K562 (cell line): Measurements from ENCODE around the gene FEN1. TPM values are rescaled to one million over a fixed set of nuclear protein-coding genes. Genes with fewer than 3 reads are reported as not detected.
A peak's percentile ranks its signal among the peaks of the same experiment; 100 is the strongest.

Source experiments
- ASH1L ChIP-seq: fragments of 450-650 bp; IDR thresholded peaks from 2 replicates; pipeline ENCODE4 v1.6.1; 2018; ENCODE audit warnings: borderline replicate concordance, mild to moderate bottlenecking, low read depth; ENCODE audit not compliant: partially characterized antibody
- CBX1 ChIP-seq: sonication (generic); IDR thresholded peaks from 2 replicates; pipeline ENCODE4 v1.6.1; 2016; ENCODE audit warnings: antibody characterized with exemption, low read depth, mild to moderate bottlenecking
- CHD1 ChIP-seq: fragments of 200-600 bp; sonication (generic); IDR thresholded peaks from one replicate; pipeline ENCODE4 v1.6.1; 2012; ENCODE audit warnings: mild to moderate bottlenecking, moderate library complexity, low read length, inconsistent platforms
- FOXP1 ChIP-seq: sonication (generic); formaldehyde crosslinking; IDR thresholded peaks from 2 replicates; pipeline ENCODE4 v1.8.0; 2022; ENCODE audit warnings: mild to moderate bottlenecking, missing genetic modification reagents
- GATAD2A ChIP-seq: fragments of 450-650 bp; IDR thresholded peaks from 2 replicates; pipeline ENCODE4 v1.6.1; 2017
- HMG20B ChIP-seq: fragments of 250-450 bp; sonication (Bioruptor Pico); IDR thresholded peaks from 2 replicates; pipeline ENCODE4 v1.5.0; 2021; ENCODE audit warnings: mild to moderate bottlenecking
- KDM5B ChIP-seq: fragments of 200-600 bp; sonication (generic); IDR thresholded peaks from 2 replicates; pipeline ENCODE4 v1.6.1; 2012; ENCODE audit warnings: low read depth, mild to moderate bottlenecking, moderate library complexity, low read length, control low read depth, inconsistent platforms; ENCODE audit not compliant: insufficient replicate concordance
- KLF10 ChIP-seq: fragments of 250-450 bp; sonication (Bioruptor Pico); IDR thresholded peaks from 2 replicates; pipeline ENCODE4 v1.6.1; 2021; ENCODE audit warnings: matching md5 sums
- OTX1 ChIP-seq: fragments of 450-650 bp; formaldehyde crosslinking; IDR thresholded peaks from 2 replicates; pipeline ENCODE4 v1.4.0; 2022; ENCODE audit warnings: mild to moderate bottlenecking
- PBX2 ChIP-seq, 2 experiments: IDR thresholded peaks in 1 of 2; conservative IDR thresholded peaks in 1 of 2; 2 replicates each; pipeline ENCODE4 v1.6.1; 2016; ENCODE audit warnings: low read depth in 2 of 2, mild to moderate bottlenecking in 1 of 2, missing compliant biosample characterization in 1 of 2, missing genetic modification characterization in 1 of 2, moderate library complexity in 1 of 2
- PHF21A ChIP-seq: fragments of 450-650 bp; IDR thresholded peaks from 2 replicates; pipeline ENCODE4 v1.6.1; 2017; ENCODE audit warnings: low read depth, borderline replicate concordance
- SIN3B ChIP-seq: fragments of 450-650 bp; IDR thresholded peaks from 2 replicates; pipeline ENCODE4 v1.6.1; 2017; ENCODE audit warnings: low read depth, mild to moderate bottlenecking, moderate library complexity
- SLC30A9 ChIP-seq: fragments of 250-450 bp; sonication (Bioruptor Pico); IDR thresholded peaks from 2 replicates; pipeline ENCODE4 v1.8.0; 2022; ENCODE audit warnings: mild to moderate bottlenecking, moderate library complexity
- SP2 ChIP-seq: IDR thresholded peaks from 2 replicates; pipeline ENCODE4 v1.6.1; 2011; ENCODE audit warnings: mild to moderate bottlenecking, low read depth, low read length, moderate library complexity; ENCODE audit not compliant: poor library complexity, severe bottlenecking; ENCODE audit errors: extremely low read depth
- STAG1 ChIP-seq: sonication (generic); formaldehyde crosslinking; IDR thresholded peaks from 2 replicates; pipeline ENCODE4 v1.5.0; 2020; ENCODE audit warnings: missing genetic modification reagents, borderline replicate concordance
- ZKSCAN1 ChIP-seq: fragments of 150-350 bp; IDR thresholded peaks from 2 replicates; pipeline ENCODE4 v1.6.1; 2016; ENCODE audit warnings: low read depth, low read length
- ZNF75A ChIP-seq: fragments of 450-650 bp; formaldehyde crosslinking; IDR thresholded peaks from 2 replicates; pipeline ENCODE4 v1.4.0; 2020; ENCODE audit warnings: mild to moderate bottlenecking
- polyA plus RNA-seq, 8 experiments: library from polyadenylated mRNA; depleted of rRNA in 4 of 8; stranded (reverse) in 5 of 8; unstranded in 3 of 8; fragments of >200 nt; fragmentation: Nextera tagmentation in 2 of 8; fragmentation: Illumina TruSeq in 1 of 8; extraction: Ambion mirVana in 2 of 8; extraction: Trizol in 1 of 8; gene quantifications; 2 replicates each; pipeline versions ENCODE4 v1.2.1 to v1.2.3, GENCODE V29; 2011 to 2014; ENCODE audit warnings: inconsistent platforms in 1 of 8, missing spikeins in 1 of 8
- total RNA-seq, 7 experiments: library from RNA; depleted of rRNA in 6 of 7; stranded (reverse); fragments of >200 nt in 6 of 7; fragmentation: Illumina TruSeq in 2 of 7; extraction: Trizol in 2 of 7; gene quantifications; 2 replicates each; pipeline versions ENCODE4 v1.2.1 to v1.2.3, GENCODE V29; 2011 to 2021; ENCODE audit warnings: low replicate concordance in 1 of 7
- TF ChIP-seq, protein P1 (sequence below): fragments of 450-650 bp; IDR thresholded peaks from 2 replicates; pipeline ENCODE4 v1.7.1; 2018; ENCODE audit warnings: mild to moderate bottlenecking, low read depth; ENCODE audit not compliant: partially characterized antibody
- TF ChIP-seq, protein P2 (sequence below): fragments of 250-450 bp; sonication (Bioruptor Pico); IDR thresholded peaks from 2 replicates; pipeline ENCODE4 v1.8.0; 2021; ENCODE audit warnings: moderate library complexity, mild to moderate bottlenecking, inconsistent platforms
- TF ChIP-seq, protein P3 (sequence below): IDR thresholded peaks from 2 replicates; pipeline ENCODE4 v1.6.1; 2011; ENCODE audit warnings: borderline replicate concordance, low read depth, mild to moderate bottlenecking, moderate library complexity, low read length; ENCODE audit not compliant: insufficient read depth, poor library complexity, severe bottlenecking

FEN1 gene
- total and polyA plus RNA-seq, 9 of the 15 experiments (the other 6 are each of a cell fraction or from before 2014, with no cell fraction given), result 58.1 to 156 (median 137) TPM

DNA sequence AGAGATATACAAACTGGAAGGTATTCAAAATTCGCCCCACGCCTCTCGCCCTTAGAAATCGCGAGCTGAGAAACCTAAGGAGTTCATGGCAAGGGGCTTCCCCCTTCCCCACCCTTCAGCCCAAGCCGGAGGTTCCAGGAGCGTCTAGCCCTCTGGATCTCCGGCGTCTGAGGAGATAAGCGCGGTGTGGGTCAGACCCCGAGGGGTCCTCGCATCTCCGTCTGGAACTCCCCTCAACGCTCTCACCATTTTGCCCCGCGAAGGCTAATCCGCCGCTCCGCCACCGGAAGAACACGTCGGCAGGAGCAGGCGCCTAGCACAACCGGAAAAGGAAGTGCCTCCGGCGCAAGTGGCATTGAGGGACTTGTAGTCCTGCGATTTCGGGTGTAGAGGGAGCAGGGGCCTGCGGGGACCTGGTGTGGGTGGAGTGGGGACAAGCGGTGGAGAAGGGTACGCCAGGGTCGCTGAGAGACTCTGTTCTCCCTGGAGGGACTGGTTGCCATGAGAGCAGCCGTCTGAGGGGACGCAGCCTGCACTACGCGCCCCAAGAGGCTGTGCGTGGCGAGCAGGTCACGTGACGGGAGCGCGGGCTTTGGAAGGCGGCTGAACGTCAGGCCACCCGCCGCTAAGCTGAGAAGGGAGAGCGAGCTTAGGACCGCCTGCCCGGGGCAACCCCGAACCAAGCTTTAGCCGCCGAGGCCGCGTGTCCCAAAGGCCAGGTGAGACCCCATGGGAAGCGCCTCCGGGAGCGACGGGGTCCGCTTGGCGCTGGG, at the start of gene FEN1, which contains the start of gene TMEM258 (continued):
- TF ChIP-seq, protein P1, sequence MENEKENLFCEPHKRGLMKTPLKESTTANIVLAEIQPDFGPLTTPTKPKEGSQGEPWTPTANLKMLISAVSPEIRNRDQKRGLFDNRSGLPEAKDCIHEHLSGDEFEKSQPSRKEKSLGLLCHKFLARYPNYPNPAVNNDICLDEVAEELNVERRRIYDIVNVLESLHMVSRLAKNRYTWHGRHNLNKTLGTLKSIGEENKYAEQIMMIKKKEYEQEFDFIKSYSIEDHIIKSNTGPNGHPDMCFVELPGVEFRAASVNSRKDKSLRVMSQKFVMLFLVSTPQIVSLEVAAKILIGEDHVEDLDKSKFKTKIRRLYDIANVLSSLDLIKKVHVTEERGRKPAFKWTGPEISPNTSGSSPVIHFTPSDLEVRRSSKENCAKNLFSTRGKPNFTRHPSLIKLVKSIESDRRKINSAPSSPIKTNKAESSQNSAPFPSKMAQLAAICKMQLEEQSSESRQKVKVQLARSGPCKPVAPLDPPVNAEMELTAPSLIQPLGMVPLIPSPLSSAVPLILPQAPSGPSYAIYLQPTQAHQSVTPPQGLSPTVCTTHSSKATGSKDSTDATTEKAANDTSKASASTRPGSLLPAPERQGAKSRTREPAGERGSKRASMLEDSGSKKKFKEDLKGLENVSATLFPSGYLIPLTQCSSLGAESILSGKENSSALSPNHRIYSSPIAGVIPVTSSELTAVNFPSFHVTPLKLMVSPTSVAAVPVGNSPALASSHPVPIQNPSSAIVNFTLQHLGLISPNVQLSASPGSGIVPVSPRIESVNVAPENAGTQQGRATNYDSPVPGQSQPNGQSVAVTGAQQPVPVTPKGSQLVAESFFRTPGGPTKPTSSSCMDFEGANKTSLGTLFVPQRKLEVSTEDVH, result peak; percentile 99
- TF ChIP-seq HMG20B (CRISPR knock-in tag) (no peak), CBX1 (no peak), SP2 (no peak), CHD1 (peak; percentile 97), ASH1L (peak; percentile 82), PHF21A (no peak), ZKSCAN1 (no peak; the same call in 1 of the 2 replicates), KDM5B (peak; percentile 89), PBX2 (CRISPR knock-in tag; IDR thresholded peaks at IDR 0.05; ENCODE audit: low read depth) (no peak), PBX2 (tag; conservative IDR thresholded peaks at IDR 0.05; ENCODE audit: low read depth) (no peak), KLF10 (no peak), STAG1 (CRISPR knock-in tag) (no peak), ZNF75A (no peak), OTX1 (0 out of 2 replicates have a peak, but pooled peaks have one; percentile 53), GATAD2A (no peak), SIN3B (peak; percentile 91), FOXP1 (peak; percentile 87), SLC30A9 (CRISPR knock-in tag) (no peak)
- TF ChIP-seq, protein P2, sequence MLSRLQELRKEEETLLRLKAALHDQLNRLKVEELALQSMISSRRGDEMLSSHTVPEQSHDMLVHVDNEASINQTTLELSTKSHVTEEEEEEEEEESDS (CRISPR knock-in tag), result no peak
- TF ChIP-seq, protein P3, sequence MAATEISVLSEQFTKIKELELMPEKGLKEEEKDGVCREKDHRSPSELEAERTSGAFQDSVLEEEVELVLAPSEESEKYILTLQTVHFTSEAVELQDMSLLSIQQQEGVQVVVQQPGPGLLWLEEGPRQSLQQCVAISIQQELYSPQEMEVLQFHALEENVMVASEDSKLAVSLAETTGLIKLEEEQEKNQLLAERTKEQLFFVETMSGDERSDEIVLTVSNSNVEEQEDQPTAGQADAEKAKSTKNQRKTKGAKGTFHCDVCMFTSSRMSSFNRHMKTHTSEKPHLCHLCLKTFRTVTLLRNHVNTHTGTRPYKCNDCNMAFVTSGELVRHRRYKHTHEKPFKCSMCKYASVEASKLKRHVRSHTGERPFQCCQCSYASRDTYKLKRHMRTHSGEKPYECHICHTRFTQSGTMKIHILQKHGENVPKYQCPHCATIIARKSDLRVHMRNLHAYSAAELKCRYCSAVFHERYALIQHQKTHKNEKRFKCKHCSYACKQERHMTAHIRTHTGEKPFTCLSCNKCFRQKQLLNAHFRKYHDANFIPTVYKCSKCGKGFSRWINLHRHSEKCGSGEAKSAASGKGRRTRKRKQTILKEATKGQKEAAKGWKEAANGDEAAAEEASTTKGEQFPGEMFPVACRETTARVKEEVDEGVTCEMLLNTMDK, result peak; percentile 14
